Spleen (tissue), 11 donors: ENCODE measurements around the gene SRPK2. TPM values are rescaled to one million over a fixed set of nuclear protein-coding genes. Genes with fewer than 3 reads are reported as not detected.

ENCODE experiments used
- DNase-seq: peaks from one replicate; pipeline ENCODE4 v3.0.0-alpha.2; 2020
- H3K27ac ChIP-seq, 8 donors: fragments of 200-600 bp; sonication (generic) in 7 of 8; 1 replicate in 4 of 8; 2 replicates in 4 of 8; pipeline versions ENCODE4 v1.5.0 to v1.8.0; 2016 to 2021; ENCODE audit warnings: inconsistent platforms in 4 of 8, mild to moderate bottlenecking in 4 of 8, moderate library complexity in 1 of 8
- H3K27me3 ChIP-seq, 7 donors: fragments of 200-600 bp; sonication (generic) in 6 of 7; replicated peaks in 1 of 7; 1 replicate in 4 of 7; 2 replicates in 3 of 7; pipeline versions ENCODE4 v1.5.0 to v1.8.0; 2016 to 2021; ENCODE audit warnings: inconsistent platforms in 3 of 7, mild to moderate bottlenecking in 1 of 7
- H3K36me3 ChIP-seq, 6 donors: fragments of 200-600 bp; sonication (generic) in 5 of 6; 1 replicate in 4 of 6; 2 replicates in 2 of 6; pipeline versions ENCODE4 v1.5.0 to v1.8.0; 2016 to 2021; ENCODE audit warnings: inconsistent platforms in 2 of 6
- H3K4me1 ChIP-seq, 6 donors: fragments of 200-600 bp; sonication (generic) in 5 of 6; 1 replicate in 3 of 6; 2 replicates in 3 of 6; pipeline versions ENCODE4 v1.5.0 to v1.8.0; 2016 to 2021; ENCODE audit warnings: inconsistent platforms in 3 of 6
- H3K4me3 ChIP-seq, 8 donors: fragments of 200-600 bp; sonication (generic) in 7 of 8; 1 replicate in 4 of 8; 2 replicates in 4 of 8; pipeline versions ENCODE4 v1.5.0 to v1.8.0; 2016 to 2021; ENCODE audit warnings: inconsistent platforms in 4 of 8, mild to moderate bottlenecking in 4 of 8, moderate library complexity in 2 of 8
- H3K9me3 ChIP-seq, 8 donors: fragments of 200-600 bp; sonication (generic) in 7 of 8; 1 replicate in 4 of 8; 2 replicates in 4 of 8; pipeline versions ENCODE4 v1.5.0 to v1.8.0; 2016 to 2021; ENCODE audit warnings: inconsistent platforms in 4 of 8
- CTCF ChIP-seq, 11 experiments: fragments of 200-600 bp in 7 of 11; fragments of 450-650 bp in 4 of 11; sonication (generic) in 4 of 11; IDR thresholded peaks in 8 of 11; conservative IDR thresholded peaks in 3 of 11; 1 replicate in 7 of 11; 2 replicates in 4 of 11; pipeline versions ENCODE4 v1.4.0 to v1.8.0; 2016 to 2021; ENCODE audit warnings: antibody characterized with exemption in 11 of 11, inconsistent platforms in 4 of 11, mild to moderate bottlenecking in 1 of 11
- POLR2A ChIP-seq, 3 donors: fragments of 450-650 bp; IDR thresholded peaks; one replicate each; pipeline ENCODE4 v1.5.1; 2017; ENCODE audit warnings: antibody characterized with exemption in 3 of 3, mild to moderate bottlenecking in 1 of 3
- POLR2AphosphoS5 ChIP-seq, 3 donors: sonication (generic); formaldehyde crosslinking; IDR thresholded peaks; one replicate each; pipeline ENCODE4 v1.5.1; 2017; ENCODE audit warnings: antibody characterized with exemption in 3 of 3
- WGBS, 5 donors: extraction: QIAGEN DNeasy Blood & Tissue Kit in 3 of 5; methylation state at CpG; one replicate each; pipeline versions ENCODE4 v1.1.5 to v1.1.7; 2013 to 2018; 5-methylcytosine and 5-hydroxymethylcytosine counted together
- intact Hi-C: fragments of 100-400 bp; cut with DNase I; formaldehyde crosslinking; loops from one replicate; pipeline ENCODE4 v1.15.0; 2023; ENCODE audit warnings: low total_unique reads
- polyA plus RNA-seq, 3 donors: library from polyadenylated mRNA; stranded (reverse); fragments of 200-250 nt; gene quantifications; one replicate each; pipeline ENCODE4 v1.2.1, GENCODE V29; 2013
- total RNA-seq, 7 donors: library from RNA; depleted of rRNA in 3 of 7; stranded (reverse); fragments of >200 nt in 3 of 7; fragmentation: NEBNext Ultra II Directional in 4 of 7; extraction: Animal tissue kit (Norgen Biotek cat#: 25700) in 4 of 7; gene quantifications; one replicate each; pipeline versions ENCODE4 v1.1.0 to v1.2.1, GENCODE V29; 2016 to 2021
- donor health status: healthy with polysubstance abuse.
- donor health status: DM: no; HTN: no; CAD: no; lungs with moderate emphysema.
- donor health status: DM: no; HTN: no; CAD: no.
- donor health status: Bipolar disorder and iron deficiency.
- donor health status: healthy.
- donor health status: DM: no; HTN: no; CAD: no.
- donor health status: DM: yes; HTN: yes; CAD: no.

Gene SRPK2
- total and polyA plus RNA-seq, 10 donors = 9.6 to 60.3 (median 46.2) TPM

GRCh38 chr7:105177026-105177425 lies 211.7 kb downstream of the SRPK2 start:
- Histone ChIP-seq H3K4me3 (no peak overlapping the region), H3K27me3 (no peaks in the 10 kb centered on the region), H3K9me3 (peaks cover 0 to 9% (median 7%) of the 10 kb centered on the region in 8 donors), H3K27ac (no peak overlapping the region), H3K4me1 (peaks cover 0 to 4% (median 0%) of the 10 kb centered on the region in 6 donors), H3K36me3 (no peaks in the 10 kb centered on the region)
- intact Hi-C loops = no loop called here
- DNase-seq = no peak
- no peak for TF ChIP-seq POLR2A (IDR thresholded peaks at IDR 0.05)
- TF ChIP-seq CTCF (IDR thresholded peaks at IDR 0.05 in 8 of 11, conservative IDR thresholded peaks at IDR 0.05 in 3 of 11) = no peak
- no peak for TF ChIP-seq POLR2AphosphoS5 (IDR thresholded peaks at IDR 0.05)
- 91 to 95% (median 93%) methylated on average over 3 of the region's 3 CpGs for WGBS, 5 donors

GRCh38 chr7:105173586-105173985 lies 215.1 kb downstream of the SRPK2 start:
- Histone ChIP-seq H3K4me3 (no peak overlapping the region), H3K27me3 (no peaks in the 10 kb centered on the region), H3K36me3 (peaks cover 0 to 8% (median 2%) of the 10 kb centered on the region in 6 donors), H3K27ac (no peak overlapping the region), H3K4me1 (peaks cover 0 to 4% (median 0%) of the 10 kb centered on the region in 6 donors), H3K9me3 (no peaks in the 10 kb centered on the region)
- no peak for TF ChIP-seq CTCF (IDR thresholded peaks at IDR 0.05 in 8 of 11, conservative IDR thresholded peaks at IDR 0.05 in 3 of 11)
- TF ChIP-seq POLR2A (IDR thresholded peaks at IDR 0.05) = no peak
- TF ChIP-seq POLR2AphosphoS5 (IDR thresholded peaks at IDR 0.05) = no peak
- DNase-seq = no peak
- intact Hi-C loops = no loop called here
- 96 to 100% (median 100%) methylated on average over 1 of the region's 1 CpG for WGBS, 5 donors

GRCh38 chr7:105164751-105165150 lies 224.0 kb downstream of the SRPK2 start:
- H3K36me3 ChIP-seq = peaks cover 0 to 83% (median 32%) of the 10 kb centered on the region in 6 donors
- H3K27me3 ChIP-seq = no peaks in the 10 kb centered on the region
- WGBS, 5 donors = 88 to 100% (median 92%) methylated on average over 1 of the region's 1 CpG
- H3K27ac ChIP-seq = no peak overlapping the region
- intact Hi-C loops = no loop called here
- H3K4me1 ChIP-seq = no peaks in the 10 kb centered on the region
- TF ChIP-seq POLR2AphosphoS5 (IDR thresholded peaks at IDR 0.05) = no peak
- no peak for TF ChIP-seq POLR2A (IDR thresholded peaks at IDR 0.05)
- TF ChIP-seq CTCF (IDR thresholded peaks at IDR 0.05 in 8 of 11, conservative IDR thresholded peaks at IDR 0.05 in 3 of 11) = no peak
- no peaks in the 10 kb centered on the region for H3K9me3 ChIP-seq
- no peak for DNase-seq
- no peak overlapping the region for H3K4me3 ChIP-seq

DNA sequence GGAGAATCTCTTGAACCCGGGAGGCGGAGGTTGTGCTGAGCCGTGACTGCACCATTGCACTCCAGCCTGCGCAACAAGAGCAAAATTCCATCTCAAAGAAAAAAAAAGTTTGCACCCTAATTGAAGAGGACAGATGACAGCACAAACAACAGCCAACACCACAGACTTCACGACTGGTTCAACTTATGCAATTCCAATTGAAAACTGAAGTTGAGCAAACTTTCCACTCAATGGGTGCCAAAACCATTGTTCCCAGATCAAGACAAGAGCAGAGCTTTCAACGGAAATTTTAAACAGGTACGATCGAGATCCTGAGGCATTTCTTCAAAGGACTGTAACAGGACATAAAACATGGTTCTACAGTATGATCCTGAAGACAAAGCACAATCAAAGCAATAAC lies 225.0 kb downstream of the SRPK2 start:
- Histone ChIP-seq H3K9me3 (no peaks in the 10 kb centered on the region), H3K27ac (no peak overlapping the region), H3K36me3 (peaks cover 0 to 80% (median 31%) of the 10 kb centered on the region in 6 donors), H3K27me3 (no peaks in the 10 kb centered on the region), H3K4me1 (no peaks in the 10 kb centered on the region), H3K4me3 (no peak overlapping the region)
- DNase-seq = no peak
- WGBS, 5 donors = 92 to 97% (median 95%) methylated on average over 8 of the region's 8 CpGs
- intact Hi-C loops = no loop called here
- TF ChIP-seq CTCF (IDR thresholded peaks at IDR 0.05 in 8 of 11, conservative IDR thresholded peaks at IDR 0.05 in 3 of 11) = no peak
- TF ChIP-seq POLR2A (IDR thresholded peaks at IDR 0.05) = no peak
- TF ChIP-seq POLR2AphosphoS5 (IDR thresholded peaks at IDR 0.05) = no peak
